ENCODE results near the gene JAGN1.
"Not testable (repeated sequence)": the region's sequence is repeated elsewhere in the genome, so short reads cannot be mapped to it uniquely, and the experiment has no call there.

The JAGN1 gene

DNA sequence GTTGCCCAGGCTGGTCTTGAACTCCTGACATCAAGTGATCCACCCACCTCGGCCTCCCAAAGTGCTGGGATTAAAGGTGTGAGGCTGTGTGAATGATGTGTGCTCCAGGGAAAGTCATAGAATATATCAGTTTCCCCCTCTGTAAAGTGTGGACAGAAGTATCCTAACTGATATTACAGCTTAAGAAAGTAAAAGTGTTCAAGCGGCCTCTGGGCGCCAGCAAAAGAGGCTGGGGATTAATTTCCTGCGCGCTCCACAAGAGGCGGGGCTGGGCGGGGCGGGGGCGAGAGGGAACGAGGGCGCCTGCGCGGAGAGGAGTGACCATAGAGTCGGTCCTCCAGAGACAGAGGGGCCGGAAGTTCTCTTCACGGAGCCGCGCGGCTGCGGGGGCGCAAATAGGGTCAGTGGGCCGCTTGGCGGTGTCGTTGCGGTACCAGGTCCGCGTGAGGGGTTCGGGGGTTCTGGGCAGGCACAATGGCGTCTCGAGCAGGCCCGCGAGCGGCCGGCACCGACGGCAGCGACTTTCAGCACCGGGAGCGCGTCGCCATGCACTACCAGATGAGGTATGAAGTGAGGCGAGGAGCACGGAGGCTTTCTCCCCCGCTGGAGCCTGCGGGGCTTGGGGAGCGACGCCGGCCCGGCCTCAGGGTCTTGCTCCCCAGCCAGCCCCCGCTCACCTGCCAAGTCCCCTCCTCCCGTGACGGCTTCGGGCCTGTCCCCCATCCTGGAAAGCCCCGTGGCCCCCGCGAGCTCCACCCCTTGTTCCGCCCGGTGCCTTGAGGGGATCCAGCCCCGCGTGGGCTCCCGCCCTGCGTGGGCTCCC is at the start of gene JAGN1:
Gene JAGN1 (plus strand): TSS at position 362 of the 823 bp plus-strand sequence. CDS start 113 bp downstream, at position 475.
- Histone ChIP-seq H3K36me3 (ENCODE audit: insufficient read depth, low read length) (peaks cover 25% of the 10 kb centered on the region), H3K27ac (ENCODE audit: low read depth, low read length) (peak within 1 kb of the TSS; percentile 89), H2AFZ (ENCODE audit: low read length, unreplicated experiment) (peak within 1 kb of the TSS; percentile 72), H3K27me3 (ENCODE audit: insufficient read depth, low read length) (no peaks in the 10 kb centered on the region), H3K79me2 (ENCODE audit: control insufficient read depth, insufficient read depth, low read length, unreplicated experiment) (peaks cover 29% of the 10 kb centered on the region), H3K4me1 (ENCODE audit: control insufficient read depth, insufficient read depth, low read length, unreplicated experiment) (peaks cover 28% of the 10 kb centered on the region), H3K4me3 (ENCODE audit: low read depth, low read length) (peak within 1 kb of the TSS; percentile 100)

- Histone ChIP-seq H3K27ac (ENCODE audit: low read depth, low read length) (no peak overlapping the region), H3K36me3 (ENCODE audit: insufficient read depth, low read length) (no peaks in the 10 kb centered on the region), H2AFZ (ENCODE audit: low read length, unreplicated experiment) (no peak overlapping the region), H3K27me3 (ENCODE audit: insufficient read depth, low read length) (no peaks in the 10 kb centered on the region), H3K4me1 (ENCODE audit: control insufficient read depth, insufficient read depth, low read length, unreplicated experiment) (peaks cover 10% of the 10 kb centered on the region), H3K79me2 (ENCODE audit: control insufficient read depth, insufficient read depth, low read length, unreplicated experiment) (peaks cover 10% of the 10 kb centered on the region), H3K4me3 (ENCODE audit: low read depth, low read length) (no peak overlapping the region)
Observed at GRCh38 chr3:9841015-9841414, 49.4 kb upstream of the JAGN1 start.

- Histone ChIP-seq H3K27me3 (ENCODE audit: insufficient read depth, low read length) (no peaks in the 10 kb centered on the region), H3K79me2 (ENCODE audit: control insufficient read depth, insufficient read depth, low read length, unreplicated experiment) (peaks cover 10% of the 10 kb centered on the region), H3K4me3 (ENCODE audit: low read depth, low read length) (peak within 1 kb of the TSS; percentile 86), H3K4me1 (ENCODE audit: control insufficient read depth, insufficient read depth, low read length, unreplicated experiment) (peaks cover 10% of the 10 kb centered on the region), H3K36me3 (ENCODE audit: insufficient read depth, low read length) (no peaks in the 10 kb centered on the region), H3K27ac (ENCODE audit: low read depth, low read length) (peak within 1 kb of the TSS; percentile 20; the same call in 1 of the 2 replicates), H2AFZ (ENCODE audit: low read length, unreplicated experiment) (peak within 1 kb of the TSS; percentile 86)
Observed at GRCh38 chr3:9843715-9844438, 46.5 kb upstream of the JAGN1 start, which contains the start of gene RPUSD3. Gene RPUSD3, minus strand, starts transcription at chr3:9844008. Its CDS starts 18 bp downstream, at chr3:9843990.

GRCh38 chr3:9846231-9846630 is 44.2 kb upstream of the JAGN1 start:
- no peak overlapping the region for H3K27ac ChIP-seq (ENCODE audit: low read depth, low read length)
- no peaks in the 10 kb centered on the region for H3K27me3 ChIP-seq (ENCODE audit: insufficient read depth, low read length)
- peaks cover 10% of the 10 kb centered on the region for H3K4me1 ChIP-seq (ENCODE audit: control insufficient read depth, insufficient read depth, low read length, unreplicated experiment)
- no peak overlapping the region for H2AFZ ChIP-seq (ENCODE audit: low read length, unreplicated experiment)
- H3K79me2 ChIP-seq (ENCODE audit: control insufficient read depth, insufficient read depth, low read length, unreplicated experiment): peaks cover 10% of the 10 kb centered on the region
- H3K36me3 ChIP-seq (ENCODE audit: insufficient read depth, low read length): no peaks in the 10 kb centered on the region
- H3K4me3 ChIP-seq (ENCODE audit: low read depth, low read length): no peak overlapping the region

DNA sequence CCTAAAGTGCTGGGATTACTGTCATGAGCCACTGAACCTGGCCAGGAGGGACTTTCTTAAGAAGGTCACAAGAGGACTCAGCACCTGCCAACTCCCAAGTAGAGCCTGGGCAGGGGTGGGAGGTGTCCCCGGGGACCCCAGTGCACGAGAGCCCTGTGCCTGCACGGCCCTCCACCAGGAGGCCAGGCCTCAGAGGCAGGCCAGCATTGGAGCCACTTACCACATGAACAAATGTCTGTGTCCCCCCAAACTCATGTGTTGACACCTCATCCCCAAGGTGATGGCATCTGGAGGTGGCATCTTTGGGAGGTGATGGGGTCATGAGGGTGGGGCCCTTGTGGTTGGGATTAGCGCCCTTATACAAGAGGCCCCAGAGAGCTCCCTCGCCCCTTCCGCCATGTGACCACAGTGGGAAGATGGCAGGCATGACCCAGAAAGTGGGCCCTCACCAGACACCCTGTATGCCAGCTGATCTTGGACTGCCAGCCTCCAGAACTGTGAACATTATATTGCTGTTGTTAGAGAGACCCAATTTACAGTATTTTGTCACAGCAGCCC is 43.4 kb upstream of the JAGN1 start:
- H3K4me1 ChIP-seq (ENCODE audit: control insufficient read depth, insufficient read depth, low read length, unreplicated experiment): peaks cover 10% of the 10 kb centered on the region
- no peak overlapping the region for H3K27ac ChIP-seq (ENCODE audit: low read depth, low read length)
- no peak overlapping the region for H3K4me3 ChIP-seq (ENCODE audit: low read depth, low read length)
- no peaks in the 10 kb centered on the region for H3K36me3 ChIP-seq (ENCODE audit: insufficient read depth, low read length)
- H3K27me3 ChIP-seq (ENCODE audit: insufficient read depth, low read length): no peaks in the 10 kb centered on the region
- peaks cover 10% of the 10 kb centered on the region for H3K79me2 ChIP-seq (ENCODE audit: control insufficient read depth, insufficient read depth, low read length, unreplicated experiment)
- H2AFZ ChIP-seq (ENCODE audit: low read length, unreplicated experiment): no peak overlapping the region

DNA sequence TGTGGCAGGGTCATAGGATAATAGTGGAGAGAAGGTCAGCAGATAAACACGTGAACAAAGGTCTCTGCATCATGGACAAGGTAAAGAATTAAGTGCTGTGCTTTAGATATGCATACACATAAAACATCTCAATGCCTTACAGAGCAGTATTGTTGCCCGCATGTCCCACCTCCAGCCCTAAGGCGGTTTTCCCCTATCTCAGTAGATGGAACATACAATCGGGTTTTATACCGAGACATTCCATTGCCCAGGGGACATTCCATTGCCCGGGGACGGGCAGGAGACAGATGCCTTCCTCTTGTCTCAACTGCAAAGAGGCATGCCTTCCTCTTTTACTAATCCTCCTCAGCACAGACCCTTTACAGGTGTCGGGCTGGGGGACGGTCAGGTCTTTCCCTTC is 42.5 kb upstream of the JAGN1 start:
- H3K27ac ChIP-seq (ENCODE audit: low read depth, low read length); H3K36me3 ChIP-seq (ENCODE audit: insufficient read depth, low read length); H3K4me3 ChIP-seq (ENCODE audit: low read depth, low read length); H3K79me2 ChIP-seq (ENCODE audit: control insufficient read depth, insufficient read depth, low read length, unreplicated experiment); H2AFZ ChIP-seq (ENCODE audit: low read length, unreplicated experiment); H3K4me1 ChIP-seq (ENCODE audit: control insufficient read depth, insufficient read depth, low read length, unreplicated experiment); H3K27me3 ChIP-seq (ENCODE audit: insufficient read depth, low read length): not testable (repeated sequence)

DNA sequence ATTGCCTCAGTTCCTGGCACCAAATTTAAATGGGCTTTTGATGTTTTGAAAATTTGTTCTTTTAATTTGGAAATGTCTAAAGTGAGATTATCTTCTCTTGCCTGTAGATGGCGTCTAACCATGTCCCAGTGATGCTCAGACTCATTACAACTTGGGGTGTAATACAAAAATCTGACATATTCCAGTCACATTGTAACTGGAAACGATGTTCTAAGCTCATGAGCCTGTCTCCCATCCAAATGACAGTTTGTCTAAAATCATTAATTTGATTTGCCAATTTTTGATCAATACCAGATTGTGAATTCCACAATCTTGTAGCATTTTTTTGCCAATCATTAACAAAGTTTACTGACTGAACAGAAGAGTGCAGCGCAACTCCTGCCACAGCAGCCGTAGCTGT is 41.5 kb upstream of the JAGN1 start:
- not testable (repeated sequence) for H3K36me3 ChIP-seq (ENCODE audit: insufficient read depth, low read length); H2AFZ ChIP-seq (ENCODE audit: low read length, unreplicated experiment); H3K27ac ChIP-seq (ENCODE audit: low read depth, low read length); H3K79me2 ChIP-seq (ENCODE audit: control insufficient read depth, insufficient read depth, low read length, unreplicated experiment); H3K4me1 ChIP-seq (ENCODE audit: control insufficient read depth, insufficient read depth, low read length, unreplicated experiment); H3K27me3 ChIP-seq (ENCODE audit: insufficient read depth, low read length); H3K4me3 ChIP-seq (ENCODE audit: low read depth, low read length)

GRCh38 chr3:9851383-9851782 is 39.0 kb upstream of the JAGN1 start:
- H3K27ac ChIP-seq (ENCODE audit: low read depth, low read length); H3K4me1 ChIP-seq (ENCODE audit: control insufficient read depth, insufficient read depth, low read length, unreplicated experiment); H3K4me3 ChIP-seq (ENCODE audit: low read depth, low read length); H2AFZ ChIP-seq (ENCODE audit: low read length, unreplicated experiment); H3K36me3 ChIP-seq (ENCODE audit: insufficient read depth, low read length); H3K27me3 ChIP-seq (ENCODE audit: insufficient read depth, low read length); H3K79me2 ChIP-seq (ENCODE audit: control insufficient read depth, insufficient read depth, low read length, unreplicated experiment): not testable (repeated sequence)

- H3K36me3 ChIP-seq (ENCODE audit: insufficient read depth, low read length); H3K4me1 ChIP-seq (ENCODE audit: control insufficient read depth, insufficient read depth, low read length, unreplicated experiment); H3K27me3 ChIP-seq (ENCODE audit: insufficient read depth, low read length); H3K79me2 ChIP-seq (ENCODE audit: control insufficient read depth, insufficient read depth, low read length, unreplicated experiment); H3K27ac ChIP-seq (ENCODE audit: low read depth, low read length); H3K4me3 ChIP-seq (ENCODE audit: low read depth, low read length); H2AFZ ChIP-seq (ENCODE audit: low read length, unreplicated experiment): not testable (repeated sequence)
Observed at GRCh38 chr3:9851926-9852325, 38.5 kb upstream of the JAGN1 start.

DNA sequence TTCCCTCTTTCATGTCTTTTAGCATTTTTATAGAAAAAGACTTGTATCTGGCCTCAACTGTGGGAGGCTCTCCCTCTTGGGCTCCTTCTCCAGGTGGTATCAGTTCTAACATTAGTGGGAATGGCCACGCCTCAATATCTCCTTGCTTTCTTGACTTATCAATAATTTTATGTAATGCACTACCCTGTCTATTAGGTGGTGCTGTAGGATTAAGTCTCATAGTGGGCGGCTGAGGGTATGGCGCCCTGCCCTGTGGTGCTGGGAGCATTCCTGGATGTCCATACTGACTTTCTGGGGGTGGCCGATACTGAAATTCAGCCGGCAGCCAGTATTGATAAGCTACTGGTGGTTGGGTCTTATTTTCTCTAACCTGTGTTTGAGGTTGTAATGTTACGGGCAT is 37.9 kb upstream of the JAGN1 start:
- Histone ChIP-seq H3K4me3 (ENCODE audit: low read depth, low read length) (no peak overlapping the region), H3K36me3 (ENCODE audit: insufficient read depth, low read length) (no peaks in the 10 kb centered on the region), H3K4me1 (ENCODE audit: control insufficient read depth, insufficient read depth, low read length, unreplicated experiment) (no peaks in the 10 kb centered on the region), H3K27me3 (ENCODE audit: insufficient read depth, low read length) (no peaks in the 10 kb centered on the region), H3K79me2 (ENCODE audit: control insufficient read depth, insufficient read depth, low read length, unreplicated experiment) (no peaks in the 10 kb centered on the region), H2AFZ (ENCODE audit: low read length, unreplicated experiment) (no peak overlapping the region), H3K27ac (ENCODE audit: low read depth, low read length) (no peak overlapping the region)

Data from ACC112 (cell line).